GM12878 (cell line): Measurements from ENCODE around the gene TSHZ3.

Experiments
- CTCF ChIP-seq, 3 experiments: IDR thresholded peaks in 2 of 3; conservative IDR thresholded peaks in 1 of 3; 2 replicates each; pipeline ENCODE4 v1.5.1; 2011; ENCODE audit warnings: low read depth in 3 of 3, low read length in 3 of 3, mild to moderate bottlenecking in 3 of 3, control low read depth in 2 of 3, moderate library complexity in 2 of 3, inconsistent platforms in 1 of 3, mixed read lengths in 1 of 3; ENCODE audit not compliant: control insufficient read depth in 2 of 3, insufficient read depth in 1 of 3; ENCODE audit errors: extremely low read depth in 1 of 3
- E2F4 ChIP-seq: IDR thresholded peaks from 2 replicates; pipeline ENCODE4 v1.6.1; 2012; ENCODE audit warnings: low read depth, low read length, improper control_type of control experiment
- FOS ChIP-seq: IDR thresholded peaks from 3 replicates; pipeline ENCODE4 v1.6.1; 2011; ENCODE audit warnings: borderline replicate concordance; ENCODE audit not compliant: insufficient read length; ENCODE audit errors: extremely low read depth
- RELA ChIP-seq: fragments of 450-650 bp; IDR thresholded peaks from 2 replicates; pipeline ENCODE4 v1.8.0; 2014; ENCODE audit warnings: borderline replicate concordance; ENCODE audit not compliant: partially characterized antibody

GRCh38 chr19:31335716-31336115 lies 13.5 kb downstream of the TSHZ3 start:
- TF ChIP-seq CTCF (IDR thresholded peaks at IDR 0.05 in 2 of 3, conservative IDR thresholded peaks at IDR 0.05 in 1 of 3; ENCODE audit: control insufficient read depth in 2 of 3, extremely low read depth in 1 of 3, insufficient read depth in 1 of 3, low read depth in 3 of 3, low read length in 3 of 3) = no peak
- no peak for TF ChIP-seq E2F4
- no peak for TF ChIP-seq RELA
- TF ChIP-seq FOS = no peak
